ENCODE results near the gene C1QTNF9B.
A peak's percentile ranks its signal among the peaks of the same experiment; 100 is the strongest.
"Not testable (repeated sequence)": the region's sequence is repeated elsewhere in the genome, so short reads cannot be mapped to it uniquely, and the experiment has no call there.

The C1QTNF9B gene

GRCh38 chr13:23893791-23894190 is 3.5 kb downstream of the C1QTNF9B start:
- not testable (repeated sequence) for ATAC-seq, DNase-seq

GRCh38 chr13:23889615-23890607 is 7.4 kb downstream of the C1QTNF9B start:
- no peak for ATAC-seq
- no peak for DNase-seq

GRCh38 chr13:23888658-23889614 is 8.4 kb downstream of the C1QTNF9B start, which contains the start of gene MIPEP:
Gene MIPEP (minus strand): TSS chr13:23889400. CDS start chr13:23889320, 80 bp downstream.
- DNase-seq (peak; percentile 94), ATAC-seq (peak; percentile 97)

DNA sequence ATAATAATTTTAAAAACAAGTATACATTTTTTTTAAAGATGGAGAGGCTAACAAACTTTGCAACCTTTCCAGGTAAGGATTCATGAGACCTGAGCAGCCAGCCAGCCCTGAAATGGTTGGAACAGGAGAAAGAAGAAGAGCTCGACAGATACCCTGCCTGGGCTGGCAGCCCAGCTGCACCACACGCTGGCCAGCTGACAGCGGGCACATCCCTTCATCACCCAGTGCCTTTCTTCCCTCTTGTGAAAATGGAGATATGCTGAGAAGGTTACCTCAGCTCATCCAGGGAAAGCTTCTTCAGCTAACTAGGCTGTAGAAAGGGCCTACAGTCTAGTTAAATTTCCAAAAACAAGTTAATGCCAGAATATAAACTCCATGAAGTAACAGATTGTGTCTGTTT is 12.9 kb downstream of the C1QTNF9B start:
- DNase-seq, ATAC-seq: not testable (repeated sequence)

GRCh38 chr13:23883255-23883654 is 14.0 kb downstream of the C1QTNF9B start:
- ATAC-seq (no peak), DNase-seq (no peak)

GRCh38 chr13:23881402-23881800 is 15.9 kb downstream of the C1QTNF9B start:
- not testable (repeated sequence) for DNase-seq, ATAC-seq

DNA sequence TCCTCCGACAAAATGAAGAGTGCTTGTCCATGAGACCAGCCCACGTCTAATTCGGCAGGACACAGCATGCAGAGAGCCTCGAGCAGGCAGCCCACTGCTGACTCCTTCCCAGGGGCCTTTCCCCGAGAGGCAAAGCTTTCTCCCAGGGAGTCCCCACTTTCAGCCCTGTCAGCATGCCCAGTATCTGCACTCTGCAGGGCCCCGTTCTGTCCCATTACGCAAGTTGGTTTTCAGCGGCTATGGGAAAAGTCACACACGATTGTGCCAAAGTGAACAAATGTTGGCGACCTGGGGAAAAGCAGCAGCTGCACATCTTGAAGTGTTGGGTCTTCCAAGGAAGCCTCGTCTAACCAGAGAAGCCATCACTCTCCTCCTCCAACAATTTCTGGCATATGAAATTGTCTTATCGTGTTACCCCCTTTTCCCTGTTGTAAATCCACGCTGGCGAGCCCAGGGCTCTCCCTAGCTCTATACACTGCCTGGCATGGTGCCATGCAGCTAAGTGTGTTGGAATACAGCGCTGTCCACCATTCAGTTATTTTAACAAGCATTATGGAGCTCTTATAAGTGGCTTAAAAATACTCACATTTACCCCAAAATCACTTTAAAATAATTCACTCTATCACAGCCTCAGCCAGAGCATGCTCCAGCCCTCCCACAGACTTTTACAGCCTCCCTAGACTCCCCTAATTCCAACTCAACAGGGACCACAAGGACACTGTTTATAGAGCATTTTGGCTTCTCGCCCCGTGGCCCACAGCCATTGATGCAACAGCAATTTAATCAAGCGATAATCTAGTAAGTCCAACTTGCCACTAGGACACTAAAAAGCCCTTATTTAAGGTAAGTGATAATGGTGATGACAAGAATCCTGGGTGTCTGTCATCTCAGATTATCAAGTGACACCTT is 16.6 kb downstream of the C1QTNF9B start:
- not testable (repeated sequence) for ATAC-seq

DNA sequence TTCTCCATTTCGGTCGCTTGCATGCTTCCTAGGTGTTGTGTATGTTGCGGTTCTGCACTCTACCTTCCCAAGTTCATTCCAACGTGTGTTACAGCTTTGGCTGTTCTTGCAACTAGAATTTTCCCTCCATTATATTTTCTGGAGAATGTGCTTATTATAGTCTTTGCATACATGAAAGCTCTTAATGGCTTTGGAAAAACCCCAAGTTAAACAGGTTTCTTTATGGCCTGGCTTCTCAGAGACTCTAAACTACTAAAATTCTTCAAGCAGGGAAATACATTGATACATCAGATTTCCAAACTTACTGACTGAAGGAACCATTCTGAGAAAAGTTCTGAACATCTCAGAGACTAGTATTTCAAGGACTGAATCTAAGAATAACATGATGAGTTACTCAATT is 20.0 kb downstream of the C1QTNF9B start:
- DNase-seq (no peak), ATAC-seq (no peak)

More for the DNA sequence above, 16.6 kb downstream of the C1QTNF9B start:
- DNase-seq: not testable (repeated sequence)

DNA sequence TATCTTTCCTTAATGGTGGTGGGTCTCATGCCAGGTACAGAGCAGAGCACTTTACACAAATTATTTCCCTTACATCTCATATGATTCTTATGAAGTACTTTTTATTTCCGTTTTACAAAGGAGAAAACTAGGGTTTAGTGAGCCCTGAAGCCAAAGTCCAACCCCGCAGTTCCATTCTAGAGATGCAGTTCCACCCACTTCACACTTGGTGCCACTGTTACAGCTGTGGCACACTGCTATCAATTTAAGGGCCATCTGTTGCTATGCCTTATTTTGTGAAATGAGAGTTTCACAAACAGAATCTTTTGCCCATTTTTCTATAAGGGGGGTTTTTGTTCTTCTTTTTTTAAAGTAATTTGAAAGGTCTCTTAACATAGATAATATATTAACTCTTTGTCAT is 21.0 kb downstream of the C1QTNF9B start:
- no peak for DNase-seq
- no peak for ATAC-seq

DNA sequence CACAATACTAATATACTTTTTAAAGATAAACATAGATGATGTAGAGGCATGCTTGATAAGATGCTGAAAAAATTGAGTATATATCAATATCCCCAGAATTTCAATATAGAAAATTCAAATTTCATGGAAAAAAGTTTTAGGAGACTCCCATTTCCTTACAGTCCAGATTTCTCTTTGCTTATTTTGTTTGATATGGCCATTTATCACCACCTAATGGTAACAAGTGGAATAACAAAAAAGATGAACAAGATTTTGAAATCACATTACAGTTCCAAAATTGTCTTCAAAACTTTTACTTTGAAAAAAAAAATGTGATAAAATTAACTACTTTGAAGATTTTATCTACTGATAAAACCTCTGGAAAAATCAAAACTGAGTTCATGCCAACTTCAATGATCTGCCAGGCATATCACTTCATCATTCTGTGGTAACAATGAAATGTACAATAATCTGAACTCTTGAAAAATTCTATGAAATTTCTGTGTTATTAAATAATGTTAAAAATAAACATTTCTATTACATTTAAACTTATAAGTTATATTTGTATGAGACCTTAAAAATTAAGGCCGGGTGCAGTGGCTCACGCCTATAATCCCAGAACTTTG is 25.6 kb downstream of the C1QTNF9B start:
- no peak for ATAC-seq
- DNase-seq: no peak

- no peak for ATAC-seq
- DNase-seq: no peak
Observed at GRCh38 chr13:23870356-23871140, 26.8 kb downstream of the C1QTNF9B start.

DNA sequence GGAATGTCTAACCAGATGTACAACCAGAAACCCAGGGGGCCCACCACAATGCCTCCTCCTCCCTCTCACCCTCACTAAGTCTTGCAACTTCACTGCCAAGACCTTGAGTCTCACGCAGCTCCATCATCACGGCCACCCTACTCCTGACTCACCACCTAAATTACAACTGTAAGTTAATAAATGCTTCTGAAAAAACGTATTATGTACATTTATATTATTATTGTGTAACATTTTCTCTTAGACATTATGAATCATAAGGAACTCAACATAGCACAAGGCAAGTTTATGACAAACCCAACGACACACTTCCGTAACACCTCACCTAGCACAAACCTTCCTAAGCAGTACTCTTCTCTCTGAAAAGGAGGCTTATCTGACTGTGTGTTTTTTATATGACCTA is 28.8 kb downstream of the C1QTNF9B start:
- no peak for DNase-seq
- ATAC-seq: no peak

DNA sequence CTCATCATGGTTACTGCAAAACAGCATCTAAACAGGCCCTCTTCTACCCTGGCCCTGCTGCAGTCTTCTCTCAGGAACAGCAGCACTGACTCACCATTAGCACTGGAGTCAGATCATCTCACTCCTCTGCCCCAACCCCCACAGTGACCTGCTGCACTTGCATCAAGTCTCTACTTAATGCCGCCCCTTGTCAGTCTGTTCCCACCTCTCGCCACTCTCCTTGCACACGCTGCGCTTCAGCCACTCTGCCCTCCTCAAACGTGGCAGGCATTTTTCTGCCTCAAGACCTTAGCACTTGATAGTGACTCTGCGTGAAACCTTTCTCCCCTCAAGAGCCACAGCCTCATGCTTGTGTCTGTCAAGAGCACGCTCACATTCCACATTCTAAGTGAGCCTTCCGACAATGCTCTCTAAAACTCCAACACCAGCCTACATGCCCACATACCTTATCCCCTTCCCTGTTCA is 30.2 kb downstream of the C1QTNF9B start:
- no peak for DNase-seq
- ATAC-seq: no peak

- DNase-seq: no peak
- no peak for ATAC-seq
Observed at GRCh38 chr13:23866420-23867026, 30.8 kb downstream of the C1QTNF9B start.

GRCh38 chr13:23865906-23866305 is 31.4 kb downstream of the C1QTNF9B start:
- ATAC-seq (no peak), DNase-seq (no peak)

DNA sequence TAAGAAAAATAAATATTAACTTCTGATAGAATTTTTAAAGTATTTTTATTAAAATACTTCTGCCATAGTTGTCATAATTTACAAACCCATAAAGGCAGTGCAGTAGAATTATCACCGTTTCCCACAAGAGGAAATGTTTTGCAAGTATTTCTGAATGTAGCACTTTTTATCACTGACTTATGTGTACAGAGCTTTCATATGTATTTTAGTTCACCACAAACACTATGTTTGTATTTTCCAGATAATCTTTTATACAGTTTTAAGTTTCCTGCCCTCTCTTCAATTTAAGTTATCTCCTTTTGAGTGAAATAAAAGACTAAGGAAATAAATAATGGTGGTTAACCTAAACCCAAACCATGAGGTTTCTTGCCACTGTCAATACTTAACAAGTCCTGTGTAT is 32.3 kb downstream of the C1QTNF9B start:
- no peak for ATAC-seq
- no peak for DNase-seq

GRCh38 chr13:23861310-23861709 is 36.0 kb downstream of the C1QTNF9B start:
- ATAC-seq: no peak

DNA sequence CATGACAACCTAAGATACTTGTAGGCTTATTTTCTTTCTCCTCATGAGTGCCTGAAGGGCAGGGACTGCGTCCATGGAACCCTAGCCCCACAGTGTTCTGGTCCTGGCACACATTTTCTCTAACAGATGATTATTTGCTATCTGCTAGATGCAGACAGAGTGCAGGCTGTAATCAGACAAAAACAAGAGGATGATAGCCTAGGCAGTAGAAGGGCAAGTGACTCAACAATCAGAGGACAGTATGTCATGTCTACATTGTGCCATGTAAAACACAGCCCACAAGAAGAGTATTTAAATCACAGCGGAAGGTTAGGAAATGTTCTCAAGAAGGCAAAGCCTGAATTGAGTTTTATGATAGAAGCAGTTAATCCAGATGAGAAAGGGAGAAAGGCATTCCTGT is 37.4 kb downstream of the C1QTNF9B start:
- DNase-seq (no peak), ATAC-seq (no peak)

More at GRCh38 chr13:23861310-23861709, 36.0 kb downstream of the C1QTNF9B start:
- DNase-seq: no peak

GRCh38 chr13:23859455-23859854 is 37.8 kb downstream of the C1QTNF9B start:
- DNase-seq: no peak
- ATAC-seq: no peak
